Measurements from ENCODE around the gene BMF. TPM values are rescaled to one million over a fixed set of nuclear protein-coding genes. Genes with fewer than 3 reads are reported as not detected.
A peak's percentile ranks its signal among the peaks of the same experiment; 100 is the strongest.

The BMF gene
- total and polyA plus RNA-seq, 8 donors = 2.2 to 11.7 (median 5.8) TPM

DNA sequence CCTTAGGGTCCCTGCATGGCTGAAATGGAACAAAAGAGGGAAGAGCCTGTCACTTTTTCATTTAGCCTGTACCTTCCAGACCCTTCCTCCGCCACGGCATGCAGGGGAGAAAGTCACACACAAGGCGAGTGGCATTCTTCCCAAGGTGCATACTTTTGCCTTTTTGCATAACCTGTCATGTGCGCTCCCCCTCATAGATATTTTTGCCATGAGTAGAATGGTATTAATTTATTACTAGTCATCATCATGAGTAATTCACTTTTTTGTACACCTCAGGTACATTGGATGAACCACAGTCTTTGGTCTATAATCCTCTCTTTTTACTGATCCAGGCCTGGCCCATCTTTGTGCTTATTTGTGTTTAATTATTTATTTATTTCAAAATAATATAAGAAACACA is 43.3 kb upstream of the BMF start:
- Histone ChIP-seq H3K4me1 (peaks cover 4 to 18% (median 7%) of the 10 kb centered on the region in 4 donors), H3K4me3 (no peak overlapping the region), H3K27me3 (no peaks in the 10 kb centered on the region), H3K36me3 (no peaks in the 10 kb centered on the region), H3K9me3 (no peaks in the 10 kb centered on the region), H3K27ac (no peak overlapping the region)
- no peak for DNase-seq
- intact Hi-C loops (cut with DNase I; ENCODE audit: low total_unique reads) = no loop called here
- 80 to 98% (median 96%) methylated on average over 4 of the region's 4 CpGs for WGBS, 5 donors
- TF ChIP-seq EP300 (IDR thresholded peaks at IDR 0.05) (no peak), POLR2A (IDR thresholded peaks at IDR 0.05) (no peak), POLR2AphosphoS5 (IDR thresholded peaks at IDR 0.05) (no peak)
- TF ChIP-seq, protein P1, sequence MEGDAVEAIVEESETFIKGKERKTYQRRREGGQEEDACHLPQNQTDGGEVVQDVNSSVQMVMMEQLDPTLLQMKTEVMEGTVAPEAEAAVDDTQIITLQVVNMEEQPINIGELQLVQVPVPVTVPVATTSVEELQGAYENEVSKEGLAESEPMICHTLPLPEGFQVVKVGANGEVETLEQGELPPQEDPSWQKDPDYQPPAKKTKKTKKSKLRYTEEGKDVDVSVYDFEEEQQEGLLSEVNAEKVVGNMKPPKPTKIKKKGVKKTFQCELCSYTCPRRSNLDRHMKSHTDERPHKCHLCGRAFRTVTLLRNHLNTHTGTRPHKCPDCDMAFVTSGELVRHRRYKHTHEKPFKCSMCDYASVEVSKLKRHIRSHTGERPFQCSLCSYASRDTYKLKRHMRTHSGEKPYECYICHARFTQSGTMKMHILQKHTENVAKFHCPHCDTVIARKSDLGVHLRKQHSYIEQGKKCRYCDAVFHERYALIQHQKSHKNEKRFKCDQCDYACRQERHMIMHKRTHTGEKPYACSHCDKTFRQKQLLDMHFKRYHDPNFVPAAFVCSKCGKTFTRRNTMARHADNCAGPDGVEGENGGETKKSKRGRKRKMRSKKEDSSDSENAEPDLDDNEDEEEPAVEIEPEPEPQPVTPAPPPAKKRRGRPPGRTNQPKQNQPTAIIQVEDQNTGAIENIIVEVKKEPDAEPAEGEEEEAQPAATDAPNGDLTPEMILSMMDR (IDR thresholded peaks at IDR 0.05) = no peak

DNA sequence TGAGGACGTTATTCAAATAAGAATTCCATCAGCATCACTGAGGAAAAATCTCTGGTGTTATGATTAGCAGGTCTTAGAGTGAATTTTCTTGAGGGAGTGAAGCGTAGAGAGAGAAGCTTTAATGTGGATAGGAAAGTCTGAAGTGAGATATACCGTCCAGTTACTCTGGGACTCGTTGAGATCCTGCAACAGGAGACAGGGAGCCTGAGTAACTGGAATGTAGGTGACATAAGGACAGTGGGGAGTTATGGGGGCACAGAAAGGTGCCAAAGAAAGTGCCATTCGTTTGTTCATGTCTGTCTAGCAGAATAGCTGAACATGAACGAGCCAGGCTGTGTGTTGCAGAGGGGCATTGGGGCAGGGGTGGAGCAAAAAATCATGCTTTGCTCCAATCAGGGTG is 42.8 kb upstream of the BMF start:
- TF ChIP-seq POLR2A (IDR thresholded peaks at IDR 0.05) (no peak), POLR2AphosphoS5 (IDR thresholded peaks at IDR 0.05) (no peak), EP300 (IDR thresholded peaks at IDR 0.05) (no peak)
- TF ChIP-seq, protein P1 (IDR thresholded peaks at IDR 0.05) = no peak
- intact Hi-C loops (cut with DNase I; ENCODE audit: low total_unique reads) = no loop called here
- H3K27me3 ChIP-seq = no peaks in the 10 kb centered on the region

DNA sequence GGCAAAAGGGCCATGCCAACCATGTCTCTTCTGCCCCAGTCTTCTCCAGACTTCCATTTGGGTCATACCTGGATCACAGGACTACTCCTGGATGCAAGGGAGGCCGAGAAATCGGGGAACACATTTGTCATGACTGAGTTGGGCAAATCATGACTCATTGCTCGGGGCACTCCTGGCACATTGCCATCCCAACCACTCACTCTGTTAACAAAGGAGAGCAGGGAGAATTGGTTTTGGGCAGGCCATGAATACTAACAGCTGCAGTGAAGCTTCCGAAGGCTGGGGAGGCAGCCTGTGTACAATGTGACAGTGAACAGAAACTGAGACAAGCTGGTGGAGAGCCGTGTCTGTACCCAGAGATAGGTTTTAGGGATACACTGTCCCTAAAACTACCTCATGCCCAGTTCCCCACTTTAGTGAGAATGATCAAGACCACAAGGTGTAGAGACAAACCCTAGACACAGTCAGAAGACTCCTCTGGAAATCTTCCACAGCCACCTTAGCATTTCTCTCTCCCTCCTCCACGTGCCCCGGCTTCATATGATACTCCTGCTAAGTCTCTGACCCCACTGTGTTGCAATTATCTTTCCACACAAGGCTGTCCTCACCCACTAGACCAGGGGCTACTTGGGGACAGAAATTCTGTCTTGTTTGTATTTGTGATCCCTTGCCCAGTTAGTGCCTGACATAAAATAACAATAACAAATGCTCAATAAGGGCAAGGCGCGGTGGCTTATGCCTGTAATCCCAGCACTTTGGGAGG is 41.7 kb upstream of the BMF start:
- Histone ChIP-seq H3K4me1 (peaks cover 0 to 9% (median under 1%) of the 10 kb centered on the region in 4 donors), H3K27me3 (no peaks in the 10 kb centered on the region), H3K36me3 (no peaks in the 10 kb centered on the region), H3K9me3 (no peaks in the 10 kb centered on the region), H3K27ac (no peak overlapping the region), H3K4me3 (no peak overlapping the region)
- DNase-seq = peak; percentile 51 to 75
- WGBS, 5 donors = 50 to 60% (median 54%) methylated on average over 9 of the region's 9 CpGs
- TF ChIP-seq, protein P1 (IDR thresholded peaks at IDR 0.05) = no peak
- TF ChIP-seq POLR2A (IDR thresholded peaks at IDR 0.05) = no peak
- no peak for TF ChIP-seq POLR2AphosphoS5 (IDR thresholded peaks at IDR 0.05)
- intact Hi-C loops (cut with DNase I; ENCODE audit: low total_unique reads) = no loop called here

More for the DNA sequence above, 42.8 kb upstream of the BMF start:
- Histone ChIP-seq H3K4me3 (no peak overlapping the region), H3K36me3 (no peaks in the 10 kb centered on the region), H3K4me1 (peaks cover 4 to 18% (median 7%) of the 10 kb centered on the region in 4 donors), H3K27ac (no peak overlapping the region), H3K9me3 (no peaks in the 10 kb centered on the region)
- WGBS, 5 donors = 68 to 82% (median 71%) methylated on average over 6 of the region's 6 CpGs
- DNase-seq = no peak

DNA sequence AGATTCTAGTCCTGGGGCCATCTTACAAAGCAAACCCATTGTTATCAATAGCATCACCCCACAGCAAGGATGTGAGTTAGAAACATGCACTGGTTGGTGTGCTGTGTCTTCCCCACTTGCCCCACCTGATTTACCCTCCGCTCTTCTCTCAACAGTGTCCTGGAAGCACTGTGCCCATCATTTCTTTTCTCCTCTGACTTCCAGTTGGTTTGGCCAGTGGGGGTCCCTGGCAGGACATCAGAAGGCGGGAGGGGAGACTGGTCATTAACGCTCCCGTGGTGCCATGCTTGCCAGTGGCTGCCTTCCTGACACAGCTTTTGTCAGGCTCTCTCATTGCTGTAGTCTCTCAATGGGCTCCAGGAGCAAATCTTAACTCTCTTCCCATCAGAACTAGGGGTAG is 40.7 kb upstream of the BMF start:
- WGBS, 5 donors = 89 to 95% (median 92%) methylated on average over 4 of the region's 4 CpGs
- Histone ChIP-seq H3K27ac (no peak overlapping the region), H3K4me3 (no peak overlapping the region), H3K9me3 (no peaks in the 10 kb centered on the region), H3K27me3 (no peaks in the 10 kb centered on the region), H3K4me1 (peaks cover 0 to 7% (median 0%) of the 10 kb centered on the region in 4 donors), H3K36me3 (no peaks in the 10 kb centered on the region)
- intact Hi-C loops (cut with DNase I; ENCODE audit: low total_unique reads) = no loop called here
- TF ChIP-seq EP300 (IDR thresholded peaks at IDR 0.05) (no peak), POLR2A (IDR thresholded peaks at IDR 0.05) (no peak), POLR2AphosphoS5 (IDR thresholded peaks at IDR 0.05) (no peak)
- TF ChIP-seq, protein P1 (IDR thresholded peaks at IDR 0.05) = no peak
- DNase-seq = no peak
